Sigmoid colon (tissue), 3 donors: ENCODE measurements around the gene SLC4A1.

ENCODE experiments used
- POLR2A ChIP-seq, 2 donors: fragments of 450-650 bp; IDR thresholded peaks; one replicate each; pipeline ENCODE4 v1.6.1; 2016; ENCODE audit warnings: antibody characterized with exemption in 2 of 2, mild to moderate bottlenecking in 2 of 2, moderate library complexity in 2 of 2
- TF ChIP-seq, protein P1 (sequence below), 4 experiments: fragments of 450-650 bp in 3 of 4; fragments of 200-600 bp in 1 of 4; IDR thresholded peaks; one replicate each; pipeline ENCODE4 v1.5.1; 2016 to 2019; ENCODE audit warnings: antibody characterized with exemption in 4 of 4, mild to moderate bottlenecking in 3 of 4, moderate library complexity in 2 of 4

- TF ChIP-seq, protein P1, sequence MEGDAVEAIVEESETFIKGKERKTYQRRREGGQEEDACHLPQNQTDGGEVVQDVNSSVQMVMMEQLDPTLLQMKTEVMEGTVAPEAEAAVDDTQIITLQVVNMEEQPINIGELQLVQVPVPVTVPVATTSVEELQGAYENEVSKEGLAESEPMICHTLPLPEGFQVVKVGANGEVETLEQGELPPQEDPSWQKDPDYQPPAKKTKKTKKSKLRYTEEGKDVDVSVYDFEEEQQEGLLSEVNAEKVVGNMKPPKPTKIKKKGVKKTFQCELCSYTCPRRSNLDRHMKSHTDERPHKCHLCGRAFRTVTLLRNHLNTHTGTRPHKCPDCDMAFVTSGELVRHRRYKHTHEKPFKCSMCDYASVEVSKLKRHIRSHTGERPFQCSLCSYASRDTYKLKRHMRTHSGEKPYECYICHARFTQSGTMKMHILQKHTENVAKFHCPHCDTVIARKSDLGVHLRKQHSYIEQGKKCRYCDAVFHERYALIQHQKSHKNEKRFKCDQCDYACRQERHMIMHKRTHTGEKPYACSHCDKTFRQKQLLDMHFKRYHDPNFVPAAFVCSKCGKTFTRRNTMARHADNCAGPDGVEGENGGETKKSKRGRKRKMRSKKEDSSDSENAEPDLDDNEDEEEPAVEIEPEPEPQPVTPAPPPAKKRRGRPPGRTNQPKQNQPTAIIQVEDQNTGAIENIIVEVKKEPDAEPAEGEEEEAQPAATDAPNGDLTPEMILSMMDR (IDR thresholded peaks at IDR 0.05), result no peak
- TF ChIP-seq POLR2A (IDR thresholded peaks at IDR 0.05), result no peak
Measured at GRCh38 chr17:44267818-44268490, at the start of gene SLC4A1.
